ENCODE data around the gene HHIP.

DNA sequence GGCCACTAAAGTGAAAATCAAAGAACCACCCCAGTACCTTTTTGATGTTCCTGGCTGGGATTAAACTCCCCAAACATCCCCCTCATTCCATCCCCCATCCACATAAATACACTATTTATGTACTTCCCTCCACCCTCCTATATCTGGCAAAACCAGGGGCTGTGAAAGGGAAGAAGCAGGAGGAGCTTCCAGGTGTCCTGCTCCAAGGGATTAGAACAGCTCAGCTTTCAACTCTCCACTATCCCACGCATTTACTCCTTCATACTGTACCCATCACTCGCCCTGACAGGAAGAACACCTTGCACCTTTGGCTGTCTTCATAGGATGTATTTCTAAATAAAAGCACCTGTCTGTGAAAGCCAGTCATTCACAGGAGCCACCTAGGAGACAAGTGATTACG is 140.0 kb downstream of the HHIP start:
- TF ChIP-seq, protein P1, sequence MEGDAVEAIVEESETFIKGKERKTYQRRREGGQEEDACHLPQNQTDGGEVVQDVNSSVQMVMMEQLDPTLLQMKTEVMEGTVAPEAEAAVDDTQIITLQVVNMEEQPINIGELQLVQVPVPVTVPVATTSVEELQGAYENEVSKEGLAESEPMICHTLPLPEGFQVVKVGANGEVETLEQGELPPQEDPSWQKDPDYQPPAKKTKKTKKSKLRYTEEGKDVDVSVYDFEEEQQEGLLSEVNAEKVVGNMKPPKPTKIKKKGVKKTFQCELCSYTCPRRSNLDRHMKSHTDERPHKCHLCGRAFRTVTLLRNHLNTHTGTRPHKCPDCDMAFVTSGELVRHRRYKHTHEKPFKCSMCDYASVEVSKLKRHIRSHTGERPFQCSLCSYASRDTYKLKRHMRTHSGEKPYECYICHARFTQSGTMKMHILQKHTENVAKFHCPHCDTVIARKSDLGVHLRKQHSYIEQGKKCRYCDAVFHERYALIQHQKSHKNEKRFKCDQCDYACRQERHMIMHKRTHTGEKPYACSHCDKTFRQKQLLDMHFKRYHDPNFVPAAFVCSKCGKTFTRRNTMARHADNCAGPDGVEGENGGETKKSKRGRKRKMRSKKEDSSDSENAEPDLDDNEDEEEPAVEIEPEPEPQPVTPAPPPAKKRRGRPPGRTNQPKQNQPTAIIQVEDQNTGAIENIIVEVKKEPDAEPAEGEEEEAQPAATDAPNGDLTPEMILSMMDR (IDR thresholded peaks at IDR 0.05): no peak
- TF ChIP-seq POLR2A (IDR thresholded peaks at IDR 0.05) (no peak), EP300 (IDR thresholded peaks at IDR 0.05) (no peak)
